Measurements from ENCODE around the gene UROC1.

Gene UROC1

DNA sequence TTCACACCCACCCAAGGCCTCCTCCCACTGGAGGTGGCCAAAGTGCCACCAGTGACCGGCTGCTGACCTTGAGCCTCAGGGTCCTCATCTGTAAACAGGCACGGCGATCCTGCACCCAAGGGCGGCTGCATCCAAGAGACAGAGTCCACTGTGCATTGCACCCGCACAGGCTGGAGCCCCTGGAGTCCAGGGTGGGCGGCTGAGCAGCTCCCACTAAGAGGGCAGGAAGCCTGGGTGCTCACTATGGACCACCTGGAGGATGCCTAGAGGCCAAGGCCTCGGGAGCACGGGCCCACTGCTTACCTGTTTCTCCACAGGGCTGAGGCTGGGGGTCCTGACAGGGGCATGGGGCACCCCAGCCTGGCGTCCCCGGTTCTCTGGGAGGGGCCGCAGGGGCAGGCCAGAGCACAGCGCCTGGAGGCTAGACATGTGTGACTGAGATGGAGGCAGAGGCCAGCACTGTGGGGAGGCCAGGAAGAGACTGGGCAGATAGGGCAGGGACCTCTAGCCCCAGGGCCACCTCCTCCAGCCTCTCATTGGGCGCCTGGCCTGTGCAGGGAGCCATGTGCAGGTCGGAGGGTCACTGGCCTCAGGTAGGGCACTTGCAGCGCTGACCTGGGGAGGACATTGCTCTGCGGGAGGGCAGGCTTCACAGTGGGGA is at the start of gene UROC1:
Gene UROC1 (minus strand): TSS at position 483 of the 661 bp plus-strand sequence. CDS start 54 bp downstream, at position 429.
- ChIA-PET POLR2A (ENCODE audit: low non-redundant PET) (no interaction called here), CTCF (no interaction called here)
- H3K27ac ChIP-seq, result no peak within 1 kb of the TSS
- TF ChIP-seq, protein P1, sequence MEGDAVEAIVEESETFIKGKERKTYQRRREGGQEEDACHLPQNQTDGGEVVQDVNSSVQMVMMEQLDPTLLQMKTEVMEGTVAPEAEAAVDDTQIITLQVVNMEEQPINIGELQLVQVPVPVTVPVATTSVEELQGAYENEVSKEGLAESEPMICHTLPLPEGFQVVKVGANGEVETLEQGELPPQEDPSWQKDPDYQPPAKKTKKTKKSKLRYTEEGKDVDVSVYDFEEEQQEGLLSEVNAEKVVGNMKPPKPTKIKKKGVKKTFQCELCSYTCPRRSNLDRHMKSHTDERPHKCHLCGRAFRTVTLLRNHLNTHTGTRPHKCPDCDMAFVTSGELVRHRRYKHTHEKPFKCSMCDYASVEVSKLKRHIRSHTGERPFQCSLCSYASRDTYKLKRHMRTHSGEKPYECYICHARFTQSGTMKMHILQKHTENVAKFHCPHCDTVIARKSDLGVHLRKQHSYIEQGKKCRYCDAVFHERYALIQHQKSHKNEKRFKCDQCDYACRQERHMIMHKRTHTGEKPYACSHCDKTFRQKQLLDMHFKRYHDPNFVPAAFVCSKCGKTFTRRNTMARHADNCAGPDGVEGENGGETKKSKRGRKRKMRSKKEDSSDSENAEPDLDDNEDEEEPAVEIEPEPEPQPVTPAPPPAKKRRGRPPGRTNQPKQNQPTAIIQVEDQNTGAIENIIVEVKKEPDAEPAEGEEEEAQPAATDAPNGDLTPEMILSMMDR (conservative IDR thresholded peaks at IDR 0.05; ENCODE audit: low read depth), result no peak
- DNase-seq (ENCODE audit: low spot score), result no peak

DNA sequence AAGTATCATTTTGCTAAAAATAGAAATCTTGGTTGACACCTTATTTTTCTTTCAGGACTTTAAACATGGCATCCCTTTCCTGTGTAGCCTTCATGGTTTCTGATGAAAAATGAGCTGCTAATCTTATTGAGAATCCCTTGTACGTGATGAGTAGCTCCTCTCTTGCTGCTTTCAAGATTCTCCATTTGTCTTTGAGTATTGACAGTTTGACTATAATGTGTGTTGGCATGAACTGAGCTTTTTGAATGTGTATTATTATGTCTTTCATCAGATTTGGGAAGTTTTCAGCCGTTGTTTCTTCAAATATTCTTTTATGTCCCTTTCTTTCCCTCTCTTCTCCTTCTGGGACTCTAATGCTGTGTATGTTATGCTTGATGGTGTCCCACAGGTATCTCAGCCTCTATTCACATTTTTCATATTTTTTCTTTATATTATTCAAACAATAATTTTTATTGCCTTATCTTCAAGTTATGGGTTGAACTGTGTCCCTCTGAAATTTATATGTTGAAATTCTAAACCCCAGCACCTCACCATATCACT is 45.2 kb upstream of the UROC1 start:
- no peak overlapping the region for H3K27ac ChIP-seq
- DNase-seq (ENCODE audit: low spot score), result no peak
- ChIA-PET CTCF (interaction anchor here (1.1 kb wide), 1 partner anchor 40 kb away, joined by 6 read pairs; no protein-coding TSS in a partner anchor), POLR2A (ENCODE audit: low non-redundant PET) (no interaction called here)
- TF ChIP-seq, protein P1 (conservative IDR thresholded peaks at IDR 0.05; ENCODE audit: low read depth), result no peak

DNA sequence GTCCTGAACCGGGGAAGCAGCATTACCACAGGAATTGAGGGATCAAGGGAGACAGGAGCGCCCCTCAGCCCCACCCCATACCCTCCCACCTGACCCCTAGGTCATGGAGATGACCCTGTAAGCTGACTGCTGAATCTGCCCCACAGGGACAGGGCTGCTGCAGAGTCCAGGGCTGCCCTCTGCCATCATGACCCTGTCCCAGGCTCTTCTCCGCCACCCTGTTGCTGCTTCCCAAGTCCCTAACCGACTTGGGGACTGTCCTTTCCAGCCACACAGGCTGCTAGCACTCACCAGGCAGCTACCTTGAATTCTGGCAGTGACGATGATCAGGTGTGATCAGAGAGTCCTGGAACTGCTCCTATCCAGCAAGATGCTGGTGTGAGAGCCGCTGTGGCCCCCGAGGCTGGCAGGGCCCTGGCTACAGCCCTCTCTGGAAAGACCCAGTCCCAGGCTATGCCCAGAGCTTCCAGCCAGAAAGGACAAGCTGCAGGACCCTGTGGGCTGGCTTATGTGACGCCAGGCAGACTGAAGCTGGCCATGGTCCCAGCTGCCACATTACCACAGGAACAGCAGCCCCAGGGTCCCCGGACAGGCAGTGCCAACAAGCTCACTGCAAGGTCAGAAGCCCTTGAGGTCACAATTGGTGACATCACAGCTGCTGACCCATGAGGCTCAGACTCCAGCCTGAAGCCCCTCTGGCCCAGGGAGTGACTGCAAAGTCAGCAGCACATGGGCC is 40.9 kb upstream of the UROC1 start, which contains the start of gene C3orf22:
Gene C3orf22 (minus strand): TSS at position 597 of the 736 bp plus-strand sequence. CDS start 5,542 bp downstream, outside the sequence.
- CTCF ChIA-PET, result interaction anchor here (0.6 kb wide), 1 partner anchor 468 kb away, joined by 3 read pairs; no protein-coding TSS in a partner anchor
- POLR2A ChIA-PET (ENCODE audit: low non-redundant PET), result no interaction called here
- DNase-seq (ENCODE audit: low spot score), result no peak
- TF ChIP-seq, protein P1 (conservative IDR thresholded peaks at IDR 0.05; ENCODE audit: low read depth), result no peak
- no peak within 1 kb of the TSS for H3K27ac ChIP-seq

DNA sequence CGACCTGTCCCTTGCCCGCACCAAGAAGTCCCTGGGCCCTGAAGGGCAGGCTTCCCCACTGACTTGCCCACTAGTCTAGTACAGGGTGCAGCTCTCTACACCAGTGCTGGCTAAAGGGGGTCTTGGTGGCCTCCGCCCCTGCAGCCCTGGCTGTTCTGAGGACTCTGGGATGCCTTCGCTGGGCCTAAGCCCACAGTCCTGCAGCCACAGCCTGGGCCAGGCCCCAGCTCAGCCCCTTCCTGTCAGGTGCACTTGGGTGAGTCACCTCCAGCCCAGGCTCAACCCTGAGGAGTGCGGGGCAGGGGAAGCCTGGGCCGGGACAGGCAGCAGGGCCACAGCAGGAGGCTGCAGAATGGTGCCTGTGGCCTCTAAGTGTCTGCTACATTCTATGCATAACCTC is 40.2 kb upstream of the UROC1 start:
- DNase-seq (ENCODE audit: low spot score), result no peak
- TF ChIP-seq, protein P1 (conservative IDR thresholded peaks at IDR 0.05; ENCODE audit: low read depth), result no peak
- ChIA-PET POLR2A (ENCODE audit: low non-redundant PET) (no interaction called here), CTCF (no interaction called here)
- H3K27ac ChIP-seq, result no peak overlapping the region

DNA sequence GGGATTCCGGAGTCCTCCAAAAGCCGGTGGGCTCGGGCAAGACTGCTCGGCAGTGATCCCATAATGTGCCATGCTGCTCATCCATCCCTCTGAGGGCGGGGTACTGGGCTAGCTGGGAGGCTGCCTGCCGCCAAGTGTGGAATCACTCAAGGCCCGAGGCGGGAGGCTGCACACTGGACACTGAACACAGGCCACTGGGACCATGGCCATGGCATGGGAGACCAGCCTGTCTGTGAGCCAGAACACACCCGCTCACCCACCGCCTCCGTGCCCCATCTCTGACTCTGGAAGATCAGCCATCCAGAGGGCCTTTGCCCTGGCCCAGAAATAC is 39.8 kb upstream of the UROC1 start:
- H3K27ac ChIP-seq, result no peak overlapping the region
- CTCF ChIA-PET, result no interaction called here

More for the DNA sequence above, 39.8 kb upstream of the UROC1 start:
- TF ChIP-seq, protein P1 (conservative IDR thresholded peaks at IDR 0.05; ENCODE audit: low read depth), result no peak
- POLR2A ChIA-PET (ENCODE audit: low non-redundant PET), result no interaction called here
- DNase-seq (ENCODE audit: low spot score), result no peak
